OCI-LY3 (cell line): Measurements from ENCODE around the gene BTG2.
"Not testable (repeated sequence)": the region's sequence is repeated elsewhere in the genome, so short reads cannot be mapped to it uniquely, and the experiment has no call there.

Source experiments
- H2AFZ ChIP-seq: fragments of 200-600, 300-600 bp; shearing (Covaris generic); 2 replicates; pipeline ENCODE4 v1.6.0; 2014; ENCODE audit warnings: antibody characterized with exemption, low read depth, low read length
- H3K27ac ChIP-seq: fragments of 200-600, 300-600 bp; sonication (generic); 2 replicates; pipeline ENCODE4 v1.5.1; 2014; ENCODE audit warnings: mild to moderate bottlenecking, low read length, moderate library complexity, mixed read lengths
- H3K27me3 ChIP-seq: fragments of 200-600, 300-600 bp; sonication (generic); 2 replicates; pipeline ENCODE4 v1.6.1; 2014; ENCODE audit warnings: low read depth, low read length, mixed read lengths
- H3K36me3 ChIP-seq: fragments of 200-600, 300-600 bp; sonication (generic); replicated peaks from 2 replicates; pipeline ENCODE3; 2014; ENCODE audit warnings: low read depth, low read length, mixed read lengths
- H3K4me1 ChIP-seq: fragments of 300-600, 200-600 bp; sonication (generic); 2 replicates; pipeline ENCODE4 v1.6.1; 2014; ENCODE audit warnings: low read length, mixed read lengths
- H3K4me2 ChIP-seq: fragments of 200-600, 300-600 bp; sonication (generic); 2 replicates; pipeline ENCODE4 v1.6.1; 2014; ENCODE audit warnings: low read length, mixed read lengths
- H3K4me3 ChIP-seq: fragments of 300-600, 200-600 bp; sonication (generic); 2 replicates; pipeline ENCODE4 v1.5.1; 2014; ENCODE audit warnings: antibody characterized with exemption, mild to moderate bottlenecking, low read length, moderate library complexity
- H3K79me2 ChIP-seq: fragments of 300-600, 200-600 bp; shearing (Covaris generic); 2 replicates; pipeline ENCODE4 v1.6.1; 2014; ENCODE audit warnings: mild to moderate bottlenecking, low read length, mixed read lengths
- H3K9ac ChIP-seq: fragments of 300-600, 200-600 bp; shearing (Covaris generic); 2 replicates; pipeline ENCODE4 v1.6.0; 2014; ENCODE audit warnings: mild to moderate bottlenecking, low read length, moderate library complexity
- H3K9me3 ChIP-seq: fragments of 200-600, 300-600 bp; shearing (Covaris generic); 2 replicates; pipeline ENCODE4 v1.6.1; 2014; ENCODE audit warnings: low read length, mixed read lengths; ENCODE audit not compliant: insufficient read depth
- H4K20me1 ChIP-seq: fragments of 200-600, 300-600 bp; sonication (generic); 2 replicates; pipeline ENCODE4 v1.6.1; 2016; ENCODE audit warnings: low read length, mixed read lengths; ENCODE audit not compliant: insufficient read depth
- CTCF ChIP-seq: fragments of 200-600, 300-600 bp; sonication (generic); IDR thresholded peaks from 2 replicates; pipeline ENCODE4 v1.5.1; 2014; ENCODE audit warnings: antibody characterized with exemption, low read length, low read depth
- EZH2phosphoT487 ChIP-seq: fragments of 200-600 bp; shearing (Covaris generic); IDR thresholded peaks from 2 replicates; pipeline ENCODE4 v1.6.1; 2018; ENCODE audit warnings: antibody characterized with exemption, mixed run types, low read depth

Gene BTG2

DNA sequence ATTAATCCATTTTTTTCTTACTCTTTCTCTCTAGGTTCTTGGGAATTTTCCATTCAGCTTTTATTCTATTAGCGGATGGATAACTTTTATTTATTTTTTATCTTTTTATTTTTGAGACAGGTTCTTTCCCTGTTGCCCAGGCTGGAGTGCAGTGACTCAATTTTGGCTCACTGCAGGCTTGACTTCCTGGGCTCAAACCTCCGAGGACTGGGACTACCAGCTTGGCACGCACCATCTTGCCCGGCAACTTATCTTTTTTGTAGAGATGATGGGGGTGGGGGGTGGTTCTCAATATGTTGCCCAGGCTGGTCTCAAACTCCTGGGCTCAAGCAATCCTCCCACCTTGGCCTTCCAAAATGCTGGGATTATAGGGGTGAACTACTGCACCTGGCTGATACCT lies 39.8 kb upstream of the BTG2 start:
- Histone ChIP-seq H3K4me2 (peak overlapping the region; percentile 30), H3K4me1 (peaks cover 29% of the 10 kb centered on the region), H3K9ac (no peak overlapping the region), H3K79me2 (no peaks in the 10 kb centered on the region), H3K36me3 (no peaks in the 10 kb centered on the region), H3K27ac (no peak overlapping the region), H3K4me3 (no peak overlapping the region), H3K27me3 (peaks cover 17% of the 10 kb centered on the region), H4K20me1 (no peaks in the 10 kb centered on the region), H3K9me3 (no peaks in the 10 kb centered on the region), H2AFZ (no peak overlapping the region)
- no peak for TF ChIP-seq EZH2phosphoT487
- no peak for TF ChIP-seq CTCF

GRCh38 chr1:203266140-203266539 lies 39.2 kb upstream of the BTG2 start:
- Histone ChIP-seq H3K4me1 (peaks cover 35% of the 10 kb centered on the region), H3K27me3 (peaks cover 17% of the 10 kb centered on the region), H3K4me2 (peak overlapping the region; percentile 30; the same call in 1 of the 2 replicates)
- H4K20me1 ChIP-seq, H3K36me3 ChIP-seq, H3K9ac ChIP-seq, H3K79me2 ChIP-seq, H2AFZ ChIP-seq, H3K9me3 ChIP-seq, H3K27ac ChIP-seq, H3K4me3 ChIP-seq: not testable (repeated sequence)

DNA sequence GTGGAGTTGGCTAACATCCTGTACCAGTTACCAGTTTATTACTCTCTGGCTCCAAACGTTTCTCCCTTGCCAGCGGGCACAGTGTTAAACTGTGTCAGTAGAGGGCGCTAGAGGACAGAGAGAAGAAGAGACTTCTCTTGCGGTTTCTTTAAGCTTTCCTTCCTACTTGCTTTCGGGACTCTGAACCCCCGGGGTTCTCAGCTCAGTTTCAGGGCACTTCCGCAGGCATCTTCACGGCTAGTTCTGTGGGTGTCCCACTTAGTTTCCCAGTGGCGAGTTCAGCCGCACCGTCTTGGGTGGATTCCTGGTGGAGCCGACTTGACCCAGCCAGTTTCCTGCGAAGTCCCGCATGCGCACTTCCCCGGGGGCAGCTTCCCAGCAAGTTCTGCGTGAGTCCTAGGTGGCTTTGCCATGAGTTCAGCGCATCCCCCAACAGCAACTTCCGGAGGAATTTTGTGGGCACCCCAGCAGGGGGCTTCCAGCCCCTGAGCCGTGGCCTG lies 37.9 kb upstream of the BTG2 start:
- H3K9me3 ChIP-seq: no peaks in the 10 kb centered on the region
- peak overlapping the region; percentile 85 for H3K4me3 ChIP-seq
- TF ChIP-seq CTCF (peak; percentile 98), EZH2phosphoT487 (no peak)
- H3K27me3 ChIP-seq: peaks cover 17% of the 10 kb centered on the region
- H3K4me1 ChIP-seq: peaks cover 41% of the 10 kb centered on the region
- H3K79me2 ChIP-seq: no peaks in the 10 kb centered on the region
- no peaks in the 10 kb centered on the region for H4K20me1 ChIP-seq
- peak overlapping the region; percentile 74 for H3K9ac ChIP-seq
- peak overlapping the region; percentile 97 for H2AFZ ChIP-seq
- H3K36me3 ChIP-seq: no peaks in the 10 kb centered on the region
- H3K4me2 ChIP-seq: peak overlapping the region; percentile 86
- H3K27ac ChIP-seq: no peak overlapping the region

- H3K27ac ChIP-seq: no peak overlapping the region
- H4K20me1 ChIP-seq: no peaks in the 10 kb centered on the region
- H3K79me2 ChIP-seq: no peaks in the 10 kb centered on the region
- no peaks in the 10 kb centered on the region for H3K36me3 ChIP-seq
- H3K4me1 ChIP-seq: peaks cover 47% of the 10 kb centered on the region
- H3K9ac ChIP-seq: peak overlapping the region; percentile 74
- peak overlapping the region; percentile 86 for H3K4me2 ChIP-seq
- no peaks in the 10 kb centered on the region for H3K9me3 ChIP-seq
- peak overlapping the region; percentile 85 for H3K4me3 ChIP-seq
- H3K27me3 ChIP-seq: peaks cover 14% of the 10 kb centered on the region
- H2AFZ ChIP-seq: peak overlapping the region; percentile 97
- TF ChIP-seq CTCF (no peak), EZH2phosphoT487 (no peak)
These were observed 37.4 kb upstream of the BTG2 start for GRCh38 chr1:203267912-203268311.
